Activated CD4-positive, CD25-positive, alpha-beta regulatory T cell treated with anti-CD3 and anti-CD28 coated beads, Interleukin-2, amount 50 U/mL, for 16 hours (primary cell): Measurements from ENCODE around the gene CAPN2.
"Not testable (repeated sequence)": the region's sequence is repeated elsewhere in the genome, so short reads cannot be mapped to it uniquely, and the experiment has no call there.

Experiments used
- DNase-seq: peaks from one replicate; pipeline ENCODE4 v3.0.0-alpha.2; 2020; ENCODE audit warnings: low read depth, low spot score

Gene CAPN2

DNA sequence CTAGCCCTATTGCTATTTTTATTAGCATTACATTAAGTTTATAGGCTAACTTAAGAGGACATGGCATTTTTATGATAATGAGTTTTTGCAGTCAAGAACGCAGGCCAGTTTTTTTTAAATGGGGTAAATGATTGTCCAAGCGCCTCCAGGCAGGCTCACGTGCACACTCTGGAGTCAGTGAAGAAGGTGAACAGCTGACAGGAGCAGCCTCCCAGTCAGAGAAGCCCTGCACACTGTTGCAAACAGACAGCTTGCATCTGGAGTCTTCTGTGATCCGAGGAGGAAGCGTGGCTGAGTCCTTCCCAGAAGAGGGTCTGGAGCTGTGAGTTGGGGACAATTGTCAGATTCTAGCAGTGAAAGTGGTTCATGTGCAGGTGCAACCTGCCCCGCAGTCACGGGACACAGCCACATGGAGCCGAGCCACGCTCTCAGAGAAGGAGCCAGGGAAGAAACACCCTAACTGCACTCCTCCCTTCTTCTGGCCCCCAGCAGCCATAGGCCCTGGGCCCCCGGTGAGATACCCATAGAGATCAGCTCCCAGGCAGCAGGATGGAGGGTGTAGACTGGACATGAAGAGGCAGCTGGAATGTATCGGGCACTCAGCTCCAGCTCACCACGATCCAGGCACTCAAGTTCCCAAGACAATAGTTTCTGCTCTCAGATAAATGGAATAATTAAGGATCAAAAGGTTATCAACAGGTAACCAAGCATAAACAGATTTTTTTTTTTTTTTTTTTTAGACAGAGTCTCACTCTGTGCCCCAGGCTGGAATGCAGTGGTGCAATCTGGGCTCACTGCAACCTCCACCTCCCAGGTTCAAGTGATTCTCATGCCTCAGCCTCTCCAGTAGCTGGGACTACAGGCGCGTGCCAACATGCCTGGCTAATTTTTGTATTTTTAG is 26.4 kb downstream of the CAPN2 start:
- no peak for DNase-seq

DNA sequence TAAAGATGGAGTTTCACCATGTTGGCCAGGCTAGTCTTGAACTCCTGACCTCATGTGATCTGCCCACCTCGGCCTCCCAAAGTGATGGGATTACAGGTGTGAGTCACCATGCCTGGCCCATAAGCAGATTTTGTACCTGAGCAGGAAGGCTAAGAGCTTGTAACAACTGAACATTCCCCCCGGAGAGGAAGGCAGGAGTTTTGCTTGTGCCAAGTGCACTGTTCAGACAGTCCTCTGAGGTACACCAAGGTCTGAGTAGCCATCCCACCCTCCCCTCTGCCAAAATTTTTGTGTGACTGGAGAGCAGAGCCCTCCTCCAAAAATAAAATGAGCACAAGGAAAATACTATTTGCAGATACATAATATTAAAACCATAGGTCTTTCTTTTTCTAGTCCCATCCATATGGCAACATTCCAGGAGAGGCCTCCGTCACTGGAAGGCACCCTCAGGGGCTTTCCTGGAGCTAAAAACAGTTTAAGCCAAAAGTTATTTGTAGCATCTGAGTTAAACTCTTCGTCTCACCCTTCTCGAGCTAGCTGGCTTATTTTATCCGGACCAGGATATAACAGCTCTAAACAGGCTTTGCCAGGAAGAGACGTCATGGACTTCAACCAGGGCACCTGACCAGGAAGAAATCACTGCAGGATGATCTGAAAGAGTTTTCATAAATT is 27.2 kb downstream of the CAPN2 start:
- no peak for DNase-seq

DNA sequence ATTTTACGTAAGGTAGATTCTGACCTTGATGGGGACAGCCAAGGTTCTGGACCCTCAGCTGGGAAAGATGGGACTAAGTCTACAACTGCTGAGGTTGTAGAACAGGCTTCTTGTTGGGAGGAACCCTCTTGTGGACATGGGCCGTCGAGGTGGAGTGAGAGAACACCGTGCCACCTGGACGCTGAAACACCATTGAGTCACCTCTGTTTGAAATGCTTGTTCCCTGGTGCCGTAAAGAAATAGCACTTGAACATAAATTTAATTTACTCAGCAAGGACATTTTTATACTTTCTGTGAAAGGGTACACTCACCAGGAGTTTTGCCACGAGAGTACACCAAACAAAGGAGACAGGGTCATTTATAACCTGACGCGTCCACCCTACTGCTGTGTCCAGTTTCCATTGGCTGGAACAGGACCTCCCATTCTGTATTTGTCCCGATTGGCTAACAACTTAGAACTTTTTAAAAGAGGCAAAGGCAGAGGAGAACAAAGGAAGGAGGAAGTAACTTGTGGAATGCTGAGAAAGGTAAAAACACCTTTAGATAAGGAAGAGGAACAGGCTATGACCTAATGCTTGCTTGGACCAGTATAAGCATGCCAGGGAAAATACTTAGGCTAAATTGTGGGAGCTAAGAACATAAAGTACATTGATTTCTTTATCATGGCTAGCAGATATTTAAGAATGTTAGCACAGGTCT is 27.8 kb downstream of the CAPN2 start:
- not testable (repeated sequence) for DNase-seq

DNA sequence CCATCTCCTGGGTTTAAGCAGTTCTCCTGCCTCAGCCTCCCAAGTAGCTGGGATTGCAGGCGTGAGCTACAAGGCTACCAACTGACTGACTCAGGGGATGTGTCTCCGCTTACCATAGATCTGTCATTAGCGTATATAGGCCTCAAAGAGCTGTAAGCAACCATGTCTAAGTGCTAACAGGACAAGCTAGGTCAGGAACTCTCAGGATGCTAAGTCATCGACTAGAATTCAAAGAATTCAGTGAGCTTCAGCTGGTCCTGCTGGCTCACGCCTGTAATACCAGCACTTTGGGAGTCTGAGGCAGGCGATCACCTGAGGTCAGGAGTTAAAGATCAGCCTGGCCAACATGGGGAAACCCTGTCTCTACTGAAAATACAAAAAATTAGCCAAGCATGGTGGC is 29.5 kb downstream of the CAPN2 start:
- DNase-seq = no peak

DNA sequence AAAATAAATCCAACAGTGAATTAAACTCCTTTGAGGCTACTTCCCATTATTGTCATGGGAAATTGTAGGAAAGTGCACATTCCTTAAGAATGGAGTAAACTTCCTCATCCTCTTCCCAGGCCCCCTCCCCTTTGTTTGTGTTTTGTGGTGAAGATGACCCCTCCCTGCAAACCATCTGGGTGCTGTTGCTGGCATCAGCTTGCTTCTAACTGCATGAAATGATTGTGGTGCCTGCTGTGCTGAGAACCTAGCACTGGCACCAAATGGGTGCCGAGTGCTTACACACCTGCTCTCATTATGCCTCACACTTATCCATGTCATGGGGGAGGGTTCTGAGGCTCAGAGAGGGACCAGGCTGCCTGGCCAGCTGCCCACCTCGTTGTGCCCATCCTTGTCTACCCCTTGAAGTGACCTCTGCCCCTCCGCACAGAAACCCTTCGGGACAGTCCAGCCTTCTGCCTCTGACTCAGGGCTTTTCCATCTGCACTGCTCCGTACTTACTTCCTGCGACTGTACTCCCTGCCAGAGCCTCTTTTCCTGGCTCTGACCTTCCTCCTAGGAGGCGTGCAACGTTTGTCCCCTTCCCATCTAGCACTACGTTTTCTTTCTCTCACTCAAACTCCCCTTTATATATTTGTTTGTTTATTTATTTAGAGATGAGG is 30.6 kb downstream of the CAPN2 start:
- DNase-seq = no peak

DNA sequence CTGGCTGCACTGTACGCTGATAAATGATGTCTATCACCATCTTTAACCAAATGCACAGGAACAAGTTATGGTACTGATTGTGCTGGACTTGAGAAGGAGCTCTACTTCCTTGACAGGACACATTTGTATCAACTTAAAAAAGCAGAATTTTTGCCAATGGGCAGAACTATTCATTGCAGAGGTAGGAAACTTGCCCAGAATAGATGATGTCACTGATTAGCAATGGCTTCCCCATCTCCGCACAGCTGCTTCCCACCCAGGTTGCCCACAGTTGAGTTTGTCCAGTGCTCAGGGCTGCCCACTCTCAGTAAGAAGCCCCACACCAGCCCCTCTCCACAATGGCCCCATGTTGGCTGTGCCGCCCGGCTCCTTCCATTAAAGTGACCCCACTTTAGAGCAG is 33.4 kb downstream of the CAPN2 start:
- no peak for DNase-seq

DNA sequence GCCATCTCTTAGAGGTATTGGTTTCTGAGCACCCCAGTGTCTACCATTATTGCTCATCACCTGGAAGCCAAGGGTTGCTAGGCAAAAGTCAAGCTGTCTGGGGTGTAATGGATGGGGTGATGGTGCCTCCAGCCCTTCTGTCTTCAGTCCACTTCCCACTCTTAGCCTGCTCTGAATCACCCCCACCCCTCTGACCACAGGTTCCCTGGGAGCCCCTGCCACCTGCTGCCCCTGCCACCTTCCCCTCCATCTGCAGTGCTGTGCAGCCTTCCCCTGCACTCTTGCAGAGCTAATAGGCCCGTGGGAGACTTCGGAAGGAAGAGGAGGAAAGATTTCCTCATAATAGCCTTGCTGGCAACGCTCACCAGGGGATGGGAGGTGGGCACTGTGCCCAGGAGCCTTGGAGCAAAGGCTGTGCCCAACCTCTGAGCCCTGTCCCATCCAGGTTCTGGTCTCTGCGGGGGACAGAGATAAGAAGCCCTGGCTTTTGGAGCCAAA is 35.5 kb downstream of the CAPN2 start:
- DNase-seq = no peak

DNA sequence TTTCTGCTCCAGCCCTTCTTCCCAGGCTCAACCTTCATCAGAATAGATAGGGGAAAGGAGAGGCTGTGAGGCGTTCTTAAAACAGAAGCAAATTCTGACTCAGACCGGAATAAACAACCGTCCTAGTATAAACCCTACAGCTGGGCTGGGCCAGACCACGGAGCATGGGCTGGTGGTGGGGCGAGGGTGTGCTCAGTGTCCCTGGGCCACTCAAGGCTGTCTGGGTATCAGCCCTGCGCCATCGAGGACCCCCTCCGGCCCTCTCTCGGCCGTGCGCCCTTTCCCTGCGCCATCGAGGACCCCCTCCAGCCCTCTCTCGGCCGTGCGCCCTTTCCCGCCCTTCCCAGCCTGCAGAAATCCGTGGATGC is 36.0 kb downstream of the CAPN2 start:
- no peak for DNase-seq

DNA sequence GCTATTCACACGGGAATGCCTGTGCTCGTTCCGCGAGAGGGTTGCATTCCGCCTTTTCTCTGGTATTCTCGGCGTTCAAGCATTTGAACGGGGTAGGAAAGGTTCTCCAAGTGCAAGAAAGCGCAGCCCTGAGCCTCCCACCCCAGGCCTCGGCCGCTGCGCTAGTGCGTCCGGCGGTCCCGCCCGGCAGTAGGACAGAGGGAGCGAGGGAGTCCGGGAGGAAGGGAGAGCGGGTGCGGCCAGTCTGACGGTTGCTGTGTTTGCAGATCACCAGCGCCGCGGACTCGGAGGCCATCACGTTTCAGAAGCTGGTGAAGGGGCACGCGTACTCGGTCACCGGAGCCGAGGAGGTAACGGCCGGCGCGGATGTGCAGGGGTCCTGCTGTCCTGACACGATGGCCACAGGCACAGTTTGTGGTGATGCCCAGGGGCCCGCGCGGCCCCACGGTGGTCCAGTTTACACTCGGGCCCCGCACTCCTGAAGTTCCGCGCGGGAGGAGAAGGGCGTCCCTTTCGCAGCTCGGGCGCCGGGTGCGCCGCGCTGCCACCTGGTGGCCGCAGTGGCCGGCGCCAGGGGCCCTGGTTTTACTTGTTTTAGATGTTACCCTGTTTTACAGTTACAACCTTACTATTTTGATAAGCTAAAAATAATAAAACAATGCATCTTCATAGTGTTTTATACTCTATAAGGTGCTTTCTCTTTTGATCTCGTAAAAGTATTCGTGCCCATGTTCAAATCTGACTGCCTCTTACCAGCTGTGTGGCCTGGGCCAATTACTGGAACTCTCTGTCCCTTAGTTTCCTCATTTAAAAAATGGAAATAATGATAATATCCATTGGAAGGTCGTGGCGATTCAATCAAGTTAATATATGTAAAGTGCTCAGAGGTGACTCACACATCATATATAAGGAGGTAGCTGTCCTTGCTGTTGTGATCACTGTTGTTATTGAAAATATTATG is 36.7 kb downstream of the CAPN2 start:
- DNase-seq = peak; percentile 33

DNA sequence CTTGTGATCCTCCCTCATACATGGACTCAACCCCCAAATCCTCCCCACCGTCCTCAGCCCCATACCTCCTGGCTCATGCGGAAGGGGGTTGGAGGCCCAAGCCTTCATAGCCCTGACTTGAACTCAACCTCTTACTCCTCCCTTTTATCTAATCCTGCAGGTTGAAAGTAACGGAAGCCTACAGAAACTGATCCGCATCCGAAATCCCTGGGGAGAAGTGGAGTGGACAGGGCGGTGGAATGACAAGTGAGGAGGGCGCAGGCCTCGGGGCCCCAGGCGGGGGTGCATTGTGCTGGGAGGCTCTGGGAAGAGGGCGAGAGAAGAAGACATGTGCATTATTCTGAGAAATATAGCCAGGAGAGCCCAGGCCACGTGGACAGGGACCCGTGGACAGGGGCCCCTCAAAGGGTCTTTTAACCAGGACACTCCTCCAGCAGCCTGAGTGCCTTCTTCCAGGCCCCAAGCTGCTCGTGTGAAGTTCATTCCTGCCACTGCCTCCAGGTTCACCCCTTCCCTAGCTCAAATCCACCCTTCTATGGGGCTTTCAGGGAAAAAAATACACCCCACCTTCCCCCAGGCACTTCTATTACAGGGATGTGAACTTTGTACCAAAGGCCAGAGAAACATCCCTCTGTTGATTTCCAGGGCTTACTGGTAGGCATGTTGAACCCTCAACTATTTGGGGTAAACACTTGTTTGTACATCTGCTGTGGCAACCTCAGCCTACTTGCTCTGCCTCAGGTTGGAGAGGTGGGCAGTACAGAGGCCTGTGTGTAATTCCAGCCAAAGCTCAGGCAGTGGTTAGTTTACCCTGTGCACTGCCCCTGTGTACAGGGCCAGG is 38.6 kb downstream of the CAPN2 start:
- no peak for DNase-seq

DNA sequence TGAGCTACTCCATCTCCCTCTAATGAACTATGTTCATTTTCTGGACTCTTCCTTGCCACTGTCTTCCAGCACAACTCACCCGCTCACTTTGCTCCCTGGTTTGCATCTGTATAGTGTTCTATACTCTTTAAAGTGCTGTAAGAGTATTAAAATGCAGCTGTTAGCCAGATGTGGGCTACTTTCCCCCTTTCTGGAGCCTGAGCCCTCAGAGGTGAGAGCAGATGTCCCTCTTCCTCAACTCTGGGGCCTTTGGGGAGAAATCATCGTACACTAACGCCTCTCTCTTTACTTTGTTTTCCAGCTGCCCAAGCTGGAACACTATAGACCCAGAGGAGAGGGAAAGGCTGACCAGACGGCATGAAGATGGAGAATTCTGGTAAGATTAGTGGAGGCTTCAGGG is 39.4 kb downstream of the CAPN2 start:
- DNase-seq = no peak

DNA sequence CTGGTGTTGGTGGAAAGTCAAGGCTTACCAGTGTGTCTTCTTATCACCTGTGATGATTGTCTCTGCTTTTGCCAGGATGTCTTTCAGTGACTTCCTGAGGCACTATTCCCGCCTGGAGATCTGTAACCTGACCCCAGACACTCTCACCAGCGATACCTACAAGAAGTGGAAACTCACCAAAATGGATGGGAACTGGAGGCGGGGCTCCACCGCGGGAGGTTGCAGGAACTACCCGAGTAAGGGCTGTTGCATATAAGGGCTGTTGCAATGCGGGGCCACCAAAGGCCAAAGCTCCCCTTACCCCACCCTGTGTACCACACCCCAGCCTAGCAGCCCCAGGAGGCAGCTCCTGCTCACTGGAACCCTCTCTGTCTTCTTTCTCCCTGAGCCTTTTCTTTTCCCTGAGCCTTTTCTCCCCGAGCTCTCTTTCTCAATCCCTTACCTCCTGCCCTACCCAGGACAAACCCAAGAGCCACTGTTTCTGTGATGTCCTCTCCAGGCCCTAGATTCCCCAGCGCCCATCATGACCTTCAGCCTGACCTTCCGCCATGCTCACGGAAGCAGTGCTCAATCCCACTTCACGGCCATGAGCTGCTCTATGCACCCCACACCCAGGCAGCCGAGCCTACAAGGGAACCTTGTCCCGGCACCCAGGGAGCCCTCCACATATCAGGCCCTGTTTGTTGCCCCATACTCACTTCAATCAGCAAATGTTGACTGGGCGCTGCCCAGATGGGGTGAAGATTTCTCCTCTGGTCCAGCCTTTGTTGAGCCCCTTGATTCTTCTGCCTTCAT is 40.6 kb downstream of the CAPN2 start:
- DNase-seq = no peak

DNA sequence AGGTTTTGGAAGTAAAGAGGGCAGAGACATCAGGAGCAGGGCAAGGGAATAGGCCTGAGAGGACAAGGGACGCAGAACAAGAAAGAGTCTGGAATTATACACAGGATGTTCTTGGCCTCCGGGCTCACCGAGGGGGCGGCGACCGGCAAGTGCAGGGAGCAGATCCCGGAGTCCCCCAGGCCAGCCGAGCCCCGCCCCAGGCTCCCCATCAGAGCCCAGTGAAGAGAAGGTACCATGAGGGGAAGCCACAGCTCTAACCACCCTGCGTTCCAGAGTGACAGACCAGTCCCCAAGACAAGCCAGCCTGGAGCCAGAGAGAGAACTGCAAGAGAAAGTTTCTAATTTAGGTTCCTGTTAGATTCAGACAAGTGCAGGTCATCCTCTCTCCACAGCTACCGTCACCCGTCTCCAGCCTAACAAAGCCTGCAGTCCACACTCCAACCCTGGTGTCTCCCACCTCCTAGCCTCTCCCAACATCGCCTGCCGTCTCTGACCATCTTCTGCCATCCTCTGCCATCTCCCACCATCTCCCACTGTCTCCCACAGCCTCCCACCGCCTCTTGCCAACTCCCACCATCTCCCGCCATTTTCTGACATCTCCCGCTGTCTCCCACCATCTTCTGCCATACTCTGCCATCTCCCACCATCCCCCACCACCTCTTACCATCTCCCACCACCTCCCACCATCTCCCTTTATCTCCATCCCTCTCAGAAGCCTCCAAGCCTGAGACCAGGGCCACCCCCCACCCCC is 42.5 kb downstream of the CAPN2 start:
- DNase-seq = no peak

DNA sequence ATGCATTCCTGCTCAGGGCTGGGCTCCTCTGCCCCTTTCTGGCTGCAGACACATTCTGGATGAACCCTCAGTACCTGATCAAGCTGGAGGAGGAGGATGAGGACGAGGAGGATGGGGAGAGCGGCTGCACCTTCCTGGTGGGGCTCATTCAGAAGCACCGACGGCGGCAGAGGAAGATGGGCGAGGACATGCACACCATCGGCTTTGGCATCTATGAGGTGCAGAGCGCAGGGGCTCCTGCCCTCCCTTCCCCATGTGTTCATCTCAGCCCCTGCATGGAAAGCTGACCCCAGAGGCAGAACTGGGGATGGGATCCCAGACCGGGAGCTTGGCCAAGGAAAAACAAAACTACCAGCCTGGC is 43.1 kb downstream of the CAPN2 start:
- no peak for DNase-seq

DNA sequence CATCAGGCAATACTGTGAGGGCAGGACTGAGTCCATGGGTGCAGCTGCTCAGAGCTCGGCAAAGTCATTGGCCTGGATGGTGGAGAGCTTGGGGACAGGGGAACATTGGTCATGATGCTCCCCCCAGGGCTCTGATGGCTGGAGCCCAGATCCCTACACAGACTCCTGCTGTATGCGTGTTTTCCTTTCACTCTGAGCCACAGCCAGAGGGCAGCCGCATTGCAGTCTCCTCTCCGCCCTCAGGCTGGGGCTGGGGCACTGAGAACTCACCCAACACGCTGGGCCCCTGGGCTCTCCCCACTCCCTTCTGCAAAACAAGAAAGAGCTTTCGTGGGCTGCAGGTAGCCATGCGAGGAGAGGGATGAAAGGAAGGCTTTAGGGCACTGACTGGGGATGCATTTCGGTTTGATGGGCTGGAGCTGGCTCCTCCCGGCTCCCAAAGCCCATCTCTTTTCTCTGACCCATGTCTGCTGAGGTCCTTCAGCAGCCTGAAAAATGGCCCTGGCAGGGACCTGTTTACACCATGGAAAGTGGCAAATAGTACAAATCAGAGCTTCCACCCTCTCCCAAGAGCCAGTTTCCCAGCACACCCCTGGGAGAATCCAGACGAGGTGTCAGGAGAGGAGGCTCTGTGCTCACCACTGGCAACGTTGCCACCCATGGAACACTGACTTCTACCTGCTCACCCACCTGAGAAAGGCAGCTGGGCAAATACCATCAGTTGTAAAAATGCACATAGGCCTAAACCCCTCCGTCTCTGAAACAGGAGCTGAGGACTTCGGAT is 43.8 kb downstream of the CAPN2 start:
- no peak for DNase-seq

DNA sequence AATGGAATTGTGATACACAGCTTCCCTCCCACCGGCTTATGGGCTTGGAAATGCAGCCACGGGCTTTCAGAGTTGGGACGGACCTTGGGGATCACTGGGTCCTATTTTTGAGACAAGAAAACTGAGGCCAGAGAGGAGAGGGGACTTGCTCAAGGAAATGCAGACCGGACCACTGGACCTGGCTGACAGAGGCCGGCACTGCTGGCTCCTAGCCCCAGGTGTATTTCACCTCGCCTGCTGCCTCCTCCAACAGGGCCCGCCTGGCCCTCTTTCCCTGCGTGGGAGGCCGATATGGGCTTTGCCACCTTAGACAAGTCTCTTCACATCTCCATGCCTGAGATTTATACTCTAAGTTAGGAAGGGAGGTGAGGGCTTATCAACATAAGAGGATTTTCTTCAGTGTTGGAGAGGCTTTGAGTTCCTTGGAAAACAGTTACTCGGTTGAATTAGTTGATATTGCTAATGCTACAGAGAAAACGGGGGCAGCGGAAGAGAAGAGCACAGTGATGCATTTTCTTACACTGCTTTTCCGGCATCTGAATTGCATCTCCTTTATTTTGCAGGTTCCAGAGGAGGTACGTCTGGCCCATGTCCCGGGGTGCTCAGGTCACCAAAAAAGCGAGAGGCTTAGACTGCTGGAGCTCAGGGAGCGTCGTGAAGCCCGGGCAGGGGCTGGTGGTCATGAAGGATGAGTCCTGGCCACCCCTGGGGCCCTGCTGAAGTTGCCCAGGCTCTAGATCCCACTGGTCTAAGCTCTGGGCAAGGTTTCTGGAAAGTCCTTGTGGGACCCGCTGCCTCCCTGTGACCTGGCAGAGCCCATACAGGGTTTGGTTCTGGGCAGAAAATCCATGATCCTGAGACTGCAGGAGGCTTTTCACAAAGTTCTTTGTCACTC is 44.7 kb downstream of the CAPN2 start:
- DNase-seq = no peak

DNA sequence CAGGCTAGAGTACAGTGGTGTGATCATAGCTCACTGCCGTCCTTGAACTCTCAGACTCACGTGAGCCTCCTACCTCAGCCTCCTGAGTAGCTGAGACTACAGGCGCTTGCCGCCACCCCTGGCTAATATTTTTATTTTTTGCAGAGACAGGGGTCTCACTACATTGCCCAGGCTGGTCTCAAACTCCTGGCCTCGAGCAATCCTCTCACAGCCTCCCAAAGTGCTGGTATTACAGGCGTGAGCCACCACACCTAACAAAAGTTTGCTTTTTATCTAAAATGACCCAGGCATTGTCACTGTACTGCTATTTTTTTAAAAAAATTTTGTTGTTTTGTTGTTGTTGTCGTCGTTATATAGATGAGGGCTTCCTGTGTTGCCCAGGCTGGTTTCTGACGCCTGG is 46.4 kb downstream of the CAPN2 start:
- no peak for DNase-seq
